PC-9 (cell line): ENCODE results near the gene SIGLEC7. TPM values are rescaled to one million over a fixed set of nuclear protein-coding genes. Genes with fewer than 3 reads are reported as not detected.

Source experiments
- Bru-seq: library from RNA; stranded (reverse); fragments of 400-500 nt; gene quantifications from one replicate; lab custom pipeline; 2021; lab: Mats Ljungman, UMichigan
- BruChase-seq, 2 experiments: library from RNA; stranded (reverse); fragments of 400-500 nt; gene quantifications; one replicate each; lab custom pipeline; 2021; lab: Mats Ljungman, UMichigan
- BruUV-seq: library from RNA; stranded (reverse); fragments of 400-500 nt; replicated peaks from 2 replicates; lab custom pipeline; 2021; lab: Mats Ljungman, UMichigan
- CTCF ChIA-PET: fragments of 300-600 bp; sonication (Branson Sonifier 250); formaldehyde crosslinking; loops from one replicate; lab custom pipeline; 2022; ENCODE audit warnings: antibody characterized with exemption; lab: Charles Lee
- POLR2A ChIA-PET: fragments of 300-600 bp; sonication (Branson Sonifier 250); formaldehyde crosslinking; loops from one replicate; lab custom pipeline; 2022; ENCODE audit warnings: antibody characterized with exemption; ENCODE audit not compliant: unreplicated experiment; lab: Charles Lee
- DNase-seq, 2 experiments: peaks; one replicate each; pipeline versions ENCODE4 v3.0.0 to v3.0.0-alpha.2; 2015 to 2022; ENCODE audit warnings: mixed read lengths in 1 of 2
- H2AFZ ChIP-seq: fragments of 200-600 bp; sonication (generic); 2 replicates; pipeline ENCODE4 v1.8.1; 2017; ENCODE audit warnings: antibody characterized with exemption
- H3F3A ChIP-seq: fragments of 200-600 bp; sonication (generic); 2 replicates; pipeline ENCODE4 v1.8.1; 2017; ENCODE audit warnings: antibody characterized with exemption, mild to moderate bottlenecking, low read depth; ENCODE audit not compliant: insufficient read depth
- H3K27ac ChIP-seq: fragments of 200-600 bp; sonication (generic); 2 replicates; pipeline ENCODE4 v1.6.1; 2016; ENCODE audit warnings: mixed run types
- H3K27me3 ChIP-seq: fragments of 200-600 bp; sonication (generic); 2 replicates; pipeline ENCODE4 v1.6.1; 2016; ENCODE audit warnings: low read depth, mixed run types; ENCODE audit not compliant: insufficient read depth
- H3K36me3 ChIP-seq: fragments of 200-600 bp; sonication (generic); 2 replicates; pipeline ENCODE4 v1.6.1; 2016; ENCODE audit warnings: low read depth, mixed run types
- H3K4me1 ChIP-seq: fragments of 200-600 bp; sonication (generic); replicated peaks from 2 replicates; pipeline ENCODE4 v1.6.1; 2016; ENCODE audit warnings: mixed run types; ENCODE audit not compliant: insufficient read depth
- H3K4me2 ChIP-seq: fragments of 200-600 bp; sonication (generic); 2 replicates; pipeline ENCODE4 v1.6.1; 2017; ENCODE audit warnings: mixed run types
- H3K4me3 ChIP-seq: fragments of 200-600 bp; sonication (generic); 2 replicates; pipeline ENCODE4 v1.6.1; 2016; ENCODE audit warnings: mixed run types
- H3K79me2 ChIP-seq: fragments of 200-600 bp; sonication (generic); 2 replicates; pipeline ENCODE4 v1.6.1; 2017; ENCODE audit warnings: low read depth, mixed run types
- H3K9me2 ChIP-seq: fragments of 200-600 bp; sonication (generic); 2 replicates; pipeline ENCODE4 v1.8.1; 2017; ENCODE audit warnings: mild to moderate bottlenecking; ENCODE audit not compliant: insufficient read depth
- H3K9me3 ChIP-seq: fragments of 200-600 bp; sonication (generic); 2 replicates; pipeline ENCODE4 v1.8.1; 2016; ENCODE audit warnings: low read depth; ENCODE audit not compliant: insufficient read depth
- H4K20me1 ChIP-seq: fragments of 200-600 bp; sonication (generic); 2 replicates; pipeline ENCODE4 v1.8.1; 2017; ENCODE audit not compliant: insufficient read depth
- EZH2 ChIP-seq: fragments of 200-600 bp; sonication (generic); IDR thresholded peaks from 2 replicates; pipeline ENCODE4 v1.8.0; 2017; ENCODE audit warnings: antibody characterized with exemption, low read depth
- intact Hi-C: fragments of 100-400 bp; cut with micrococcal nuclease; formaldehyde crosslinking; loops from one replicate; pipeline ENCODE4 v1.10.0; 2022; ENCODE audit not compliant: unreplicated experiment
- long read RNA-seq: library from polyadenylated mRNA; stranded (forward); transcript quantifications from one replicate; pipeline ENCODE4 v2.0.0, GENCODE V29; 2022
- total RNA-seq: library from RNA; stranded (reverse); gene quantifications from 2 replicates; pipeline ENCODE4 v1.2.3, GENCODE V29; 2021
- TF ChIP-seq, protein P1 (sequence below): fragments of 200-600 bp; sonication (generic); conservative IDR thresholded peaks from 2 replicates; pipeline ENCODE4 v1.6.1; 2017; ENCODE audit warnings: mixed run types, antibody characterized with exemption, mild to moderate bottlenecking, moderate library complexity

The SIGLEC7 gene
- total RNA-seq (not detected in 2 replicates), Bru-seq, nascent RNA (not detected), BruChase-seq, experiment 1, labeled RNA remaining after a 2-hour chase (not detected), BruChase-seq, experiment 2, labeled RNA remaining after a 6-hour chase (not detected)
- long read RNA-seq: 0 reads

DNA sequence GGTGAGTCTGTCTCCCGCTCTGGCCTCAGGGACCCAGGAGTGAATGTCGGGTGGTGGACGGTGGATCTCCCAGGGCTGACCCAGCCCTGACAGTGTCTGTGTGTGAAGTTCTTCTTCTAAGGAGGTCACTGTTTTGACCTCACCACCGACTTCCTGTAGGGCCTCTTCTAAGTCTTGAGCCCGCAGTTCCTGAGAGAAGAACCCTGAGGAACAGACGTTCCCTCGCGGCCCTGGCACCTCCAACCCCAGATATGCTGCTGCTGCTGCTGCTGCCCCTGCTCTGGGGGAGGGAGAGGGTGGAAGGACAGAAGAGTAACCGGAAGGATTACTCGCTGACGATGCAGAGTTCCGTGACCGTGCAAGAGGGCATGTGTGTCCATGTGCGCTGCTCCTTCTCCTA, at the start of gene SIGLEC7:
Gene SIGLEC7, plus strand, starts transcription at position 183 of the 400 bp plus-strand sequence. Its CDS starts 69 bp downstream, at position 252.
- Histone ChIP-seq H2AFZ (no peak within 1 kb of the TSS), H3K27me3 (peaks cover 100% of the 10 kb centered on the region), H3K4me2 (no peak within 1 kb of the TSS), H3K79me2 (no peaks in the 10 kb centered on the region), H3F3A (no peaks in the 10 kb centered on the region), H3K36me3 (no peaks in the 10 kb centered on the region), H3K4me1 (no peaks in the 10 kb centered on the region), H3K9me3 (no peaks in the 10 kb centered on the region), H3K27ac (no peak within 1 kb of the TSS), H3K9me2 (no peaks in the 10 kb centered on the region), H3K4me3 (no peak within 1 kb of the TSS), H4K20me1 (no peaks in the 10 kb centered on the region)
- POLR2A ChIA-PET: no interaction called here
- CTCF ChIA-PET: interaction anchor here (0.6 kb wide), 1 partner anchor 519 kb away, joined by 4 read pairs; no protein-coding TSS in a partner anchor
- TF ChIP-seq EZH2: no peak
- TF ChIP-seq, protein P1, sequence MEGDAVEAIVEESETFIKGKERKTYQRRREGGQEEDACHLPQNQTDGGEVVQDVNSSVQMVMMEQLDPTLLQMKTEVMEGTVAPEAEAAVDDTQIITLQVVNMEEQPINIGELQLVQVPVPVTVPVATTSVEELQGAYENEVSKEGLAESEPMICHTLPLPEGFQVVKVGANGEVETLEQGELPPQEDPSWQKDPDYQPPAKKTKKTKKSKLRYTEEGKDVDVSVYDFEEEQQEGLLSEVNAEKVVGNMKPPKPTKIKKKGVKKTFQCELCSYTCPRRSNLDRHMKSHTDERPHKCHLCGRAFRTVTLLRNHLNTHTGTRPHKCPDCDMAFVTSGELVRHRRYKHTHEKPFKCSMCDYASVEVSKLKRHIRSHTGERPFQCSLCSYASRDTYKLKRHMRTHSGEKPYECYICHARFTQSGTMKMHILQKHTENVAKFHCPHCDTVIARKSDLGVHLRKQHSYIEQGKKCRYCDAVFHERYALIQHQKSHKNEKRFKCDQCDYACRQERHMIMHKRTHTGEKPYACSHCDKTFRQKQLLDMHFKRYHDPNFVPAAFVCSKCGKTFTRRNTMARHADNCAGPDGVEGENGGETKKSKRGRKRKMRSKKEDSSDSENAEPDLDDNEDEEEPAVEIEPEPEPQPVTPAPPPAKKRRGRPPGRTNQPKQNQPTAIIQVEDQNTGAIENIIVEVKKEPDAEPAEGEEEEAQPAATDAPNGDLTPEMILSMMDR: no peak
- no TSS peak for BruUV-seq
- intact Hi-C loops: no loop called here
- DNase-seq: no peak

DNA sequence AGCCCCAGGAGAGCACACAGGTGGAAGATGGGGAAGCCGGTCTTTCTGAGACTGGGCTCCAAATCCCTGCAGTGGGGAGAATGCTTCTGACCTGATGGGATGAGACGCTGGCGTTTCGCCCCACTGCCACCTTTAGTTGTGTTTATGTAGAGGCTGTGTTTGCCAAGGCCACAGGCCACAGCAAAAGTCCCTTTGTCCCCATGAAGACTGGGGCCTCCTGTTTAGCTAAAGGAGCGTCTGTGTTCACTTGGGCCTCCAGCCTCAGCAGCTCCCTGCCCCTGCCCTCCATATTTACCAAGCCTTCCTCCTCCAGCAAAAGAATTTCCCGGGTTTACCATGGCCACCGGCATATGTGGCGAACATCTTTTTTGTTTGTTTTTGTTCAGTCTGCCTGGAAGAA, 49.0 kb upstream of the SIGLEC7 start:
- Histone ChIP-seq H3K4me3 (no peak overlapping the region), H2AFZ (no peak overlapping the region), H3K9me2 (no peaks in the 10 kb centered on the region), H3K4me1 (0 out of 2 replicates have a peak, but pooled peaks cover 7% of the 10 kb centered on the region), H3K9me3 (no peaks in the 10 kb centered on the region), H3K27me3 (no peaks in the 10 kb centered on the region), H3K4me2 (no peak overlapping the region), H3K27ac (no peak overlapping the region), H4K20me1 (peaks cover 23% of the 10 kb centered on the region), H3K36me3 (no peaks in the 10 kb centered on the region), H3F3A (peaks cover 31% of the 10 kb centered on the region), H3K79me2 (no peaks in the 10 kb centered on the region)
- no peak for TF ChIP-seq EZH2
- TF ChIP-seq, protein P1: no peak
- DNase-seq: peak in 1 of 2 experiments; percentile 19
- intact Hi-C loops: no loop called here
- POLR2A ChIA-PET: no interaction called here
- CTCF ChIA-PET: no interaction called here
- BruUV-seq: no TSS peak

DNA sequence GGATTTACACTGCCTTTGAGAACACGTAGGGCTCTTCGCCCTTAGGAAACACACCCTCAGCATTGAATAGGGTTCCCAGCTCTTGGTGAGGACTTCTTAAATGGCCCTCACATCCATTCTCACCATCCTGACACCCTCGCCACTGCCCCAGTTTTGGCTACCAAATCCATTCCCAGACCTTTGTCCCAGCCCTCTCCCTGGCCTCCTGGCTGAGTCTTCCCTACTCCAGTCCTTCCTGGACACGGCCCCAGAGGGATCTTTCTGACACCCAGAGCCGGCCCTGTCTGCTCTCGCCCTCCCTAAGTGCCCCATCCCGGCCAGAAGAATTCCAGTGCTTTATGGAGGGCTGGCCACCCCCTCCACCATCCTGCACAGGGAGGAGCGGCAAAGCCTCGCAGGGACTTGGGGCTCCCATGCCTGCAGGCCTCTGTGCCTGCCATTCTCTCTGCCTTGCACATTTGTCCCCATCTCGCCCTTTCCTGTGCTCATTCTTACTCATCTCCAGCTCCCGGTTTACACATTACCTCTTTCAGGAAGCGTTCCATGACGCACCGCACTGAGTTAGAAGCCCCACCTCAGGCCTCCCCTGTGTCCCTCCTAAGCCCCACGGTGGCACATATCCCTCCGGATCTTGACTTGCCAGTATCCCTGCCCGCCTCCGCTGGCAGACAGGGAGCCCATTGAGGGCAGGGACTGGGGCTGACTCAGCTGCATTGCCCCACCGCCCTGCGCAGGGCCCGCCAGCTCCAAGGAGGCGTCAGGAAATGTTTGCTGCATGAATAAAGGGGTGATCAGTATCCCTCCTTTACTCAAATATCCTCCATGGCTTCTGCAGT, 48.4 kb upstream of the SIGLEC7 start:
- H3K4me1 ChIP-seq: 0 out of 2 replicates have a peak, but pooled peaks cover 7% of the 10 kb centered on the region
- H3K4me2 ChIP-seq: no peak overlapping the region
- CTCF ChIA-PET: interaction anchor here (0.6 to 0.9 kb wide), 2 partner anchors 73 to 86 kb away, joined by 14 to 19 read pairs; no protein-coding TSS in a partner anchor
- no peak overlapping the region for H3K4me3 ChIP-seq
- H3K9me3 ChIP-seq: no peaks in the 10 kb centered on the region
- H3K9me2 ChIP-seq: no peaks in the 10 kb centered on the region
- no peaks in the 10 kb centered on the region for H3K27me3 ChIP-seq
- no TSS peak for BruUV-seq
- H2AFZ ChIP-seq: no peak overlapping the region
- POLR2A ChIA-PET: no interaction called here
- intact Hi-C loops: loop anchor here (1.0 kb wide), 1 partner anchor 72 kb away; no protein-coding TSS in a partner anchor
- H3K79me2 ChIP-seq: no peaks in the 10 kb centered on the region
- H4K20me1 ChIP-seq: peaks cover 23% of the 10 kb centered on the region
- TF ChIP-seq, protein P1: no peak
- TF ChIP-seq EZH2: no peak
- DNase-seq: peak in 1 of 2 experiments; percentile 15
- H3K36me3 ChIP-seq: no peaks in the 10 kb centered on the region
- H3F3A ChIP-seq: peaks cover 31% of the 10 kb centered on the region
- no peak overlapping the region for H3K27ac ChIP-seq
